A673 (cell line): Measurements from ENCODE around the gene NFILZ.

ENCODE experiments used
- EZH2 ChIP-seq: fragments of 200-600 bp; sonication (generic); IDR thresholded peaks from 2 replicates; pipeline ENCODE4 v1.6.1; 2017; ENCODE audit warnings: borderline replicate concordance, low read depth, mild to moderate bottlenecking, mixed read lengths, antibody characterized with exemption, low read length; ENCODE audit not compliant: poor library complexity, severe bottlenecking
- TF ChIP-seq, protein P1 (sequence below): fragments of 300-800, 200-600 bp; sonication (generic); conservative IDR thresholded peaks from 2 replicates; pipeline ENCODE4 v1.5.1; 2017; ENCODE audit warnings: low read depth, mild to moderate bottlenecking, antibody characterized with exemption, low read length, moderate library complexity, mixed read lengths

DNA sequence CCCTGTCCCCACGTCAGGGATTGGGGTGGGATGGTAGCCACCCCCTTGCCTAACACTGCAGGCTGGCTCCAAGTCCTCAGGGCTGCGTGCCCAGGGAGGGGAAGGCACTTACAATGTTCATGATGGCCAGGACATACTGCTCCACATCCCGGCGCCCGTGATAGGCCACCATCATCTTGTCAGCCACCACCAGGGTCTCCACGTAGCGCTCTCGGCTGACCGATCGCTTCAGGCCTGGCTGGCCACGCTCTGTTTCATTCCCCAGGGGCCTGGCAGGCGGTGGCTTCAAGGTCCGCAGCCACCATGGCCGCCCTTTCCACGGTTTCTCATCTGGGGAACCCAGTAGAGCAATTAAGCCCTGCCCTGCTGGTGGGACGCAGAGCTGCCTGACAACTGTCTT, 29.6 kb upstream of the NFILZ start:
- TF ChIP-seq, protein P1, sequence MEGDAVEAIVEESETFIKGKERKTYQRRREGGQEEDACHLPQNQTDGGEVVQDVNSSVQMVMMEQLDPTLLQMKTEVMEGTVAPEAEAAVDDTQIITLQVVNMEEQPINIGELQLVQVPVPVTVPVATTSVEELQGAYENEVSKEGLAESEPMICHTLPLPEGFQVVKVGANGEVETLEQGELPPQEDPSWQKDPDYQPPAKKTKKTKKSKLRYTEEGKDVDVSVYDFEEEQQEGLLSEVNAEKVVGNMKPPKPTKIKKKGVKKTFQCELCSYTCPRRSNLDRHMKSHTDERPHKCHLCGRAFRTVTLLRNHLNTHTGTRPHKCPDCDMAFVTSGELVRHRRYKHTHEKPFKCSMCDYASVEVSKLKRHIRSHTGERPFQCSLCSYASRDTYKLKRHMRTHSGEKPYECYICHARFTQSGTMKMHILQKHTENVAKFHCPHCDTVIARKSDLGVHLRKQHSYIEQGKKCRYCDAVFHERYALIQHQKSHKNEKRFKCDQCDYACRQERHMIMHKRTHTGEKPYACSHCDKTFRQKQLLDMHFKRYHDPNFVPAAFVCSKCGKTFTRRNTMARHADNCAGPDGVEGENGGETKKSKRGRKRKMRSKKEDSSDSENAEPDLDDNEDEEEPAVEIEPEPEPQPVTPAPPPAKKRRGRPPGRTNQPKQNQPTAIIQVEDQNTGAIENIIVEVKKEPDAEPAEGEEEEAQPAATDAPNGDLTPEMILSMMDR = no peak
- no peak for TF ChIP-seq EZH2
